Measurements from ENCODE around the gene SFT2D3.

GRCh38 chr2:127678531-127678930 lies 22.8 kb upstream of the SFT2D3 start:
- no peak for TF ChIP-seq EZH2 (IDR thresholded peaks at IDR 0.05; ENCODE audit: borderline replicate concordance, low read depth, low read length, poor library complexity, severe bottlenecking)
- TF ChIP-seq CTCF (conservative IDR thresholded peaks at IDR 0.05; ENCODE audit: low read depth, low read length): no peak
